CD4-positive, alpha-beta memory T cell (primary cell): ENCODE measurements around the gene CCNY. TPM values are rescaled to one million over a fixed set of nuclear protein-coding genes. Genes with fewer than 3 reads are reported as not detected.

Source experiments
- CTCF ChIA-PET: fragments of 350-600 bp; sonication (Branson Sonifier 250); formaldehyde crosslinking; loops from one replicate; lab custom pipeline; 2021; ENCODE audit warnings: inconsistent platforms; ENCODE audit not compliant: partially characterized antibody; lab: Charles Lee
- POLR2A ChIA-PET: fragments of 350-600 bp; sonication (Branson Sonifier 250); formaldehyde crosslinking; loops from one replicate; lab custom pipeline; 2021; ENCODE audit not compliant: partially characterized antibody; lab: Charles Lee
- DNase-seq, 5 donors: peaks; one replicate each; pipeline versions ENCODE4 v3.0.0 to v3.0.0-alpha.2; 2020 to 2022; ENCODE audit warnings: mixed read lengths in 1 of 5
- H3K27ac ChIP-seq: one replicate; pipeline ENCODE4 v1.7.0; 2013; ENCODE audit warnings: low read depth, low read length
- H3K27me3 ChIP-seq: 2 replicates; pipeline ENCODE4 v1.7.0; 2013; ENCODE audit warnings: mild to moderate bottlenecking, low read length, moderate library complexity; ENCODE audit not compliant: insufficient read depth
- H3K36me3 ChIP-seq: 2 replicates; pipeline ENCODE4 v1.7.0; 2013; ENCODE audit warnings: mild to moderate bottlenecking, low read length, moderate library complexity; ENCODE audit not compliant: insufficient read depth
- H3K4me1 ChIP-seq: 2 replicates; pipeline ENCODE4 v1.7.0; 2013; ENCODE audit warnings: mild to moderate bottlenecking, low read length, moderate library complexity; ENCODE audit not compliant: insufficient read depth
- H3K4me3 ChIP-seq, 2 donors: one replicate each; pipeline ENCODE4 v1.7.0; 2013; ENCODE audit warnings: low read length in 2 of 2, mild to moderate bottlenecking in 1 of 2
- H3K9me3 ChIP-seq, 2 donors: one replicate each; pipeline ENCODE4 v1.7.0; 2013; ENCODE audit warnings: low read length in 2 of 2, control low read depth in 1 of 2; ENCODE audit not compliant: control insufficient read depth in 1 of 2
- H3K27ac Mint-ChIP-seq, 7 donors: one replicate each; pipeline ENCODE4 v1.8.0; 2020 to 2021; ENCODE audit warnings: mixed read lengths in 7 of 7, mild to moderate bottlenecking in 6 of 7, inconsistent platforms in 3 of 7, moderate library complexity in 3 of 7
- H3K27me3 Mint-ChIP-seq, 2 donors: one replicate each; pipeline ENCODE4 v1.8.0; 2020 to 2021; ENCODE audit warnings: mixed read lengths in 2 of 2
- H3K36me3 Mint-ChIP-seq, 2 donors: one replicate each; pipeline ENCODE4 v1.8.0; 2020 to 2021; ENCODE audit warnings: mixed read lengths in 2 of 2, inconsistent platforms in 1 of 2, mild to moderate bottlenecking in 1 of 2
- H3K4me1 Mint-ChIP-seq, 4 donors: one replicate each; pipeline ENCODE4 v1.8.0; 2020 to 2021; ENCODE audit warnings: mixed read lengths in 4 of 4, mild to moderate bottlenecking in 1 of 4
- H3K4me3 Mint-ChIP-seq, 8 donors: one replicate each; pipeline ENCODE4 v1.8.0; 2020 to 2021; ENCODE audit warnings: mixed read lengths in 8 of 8, mild to moderate bottlenecking in 7 of 8, moderate library complexity in 6 of 8, inconsistent platforms in 3 of 8
- H3K9me3 Mint-ChIP-seq, 8 donors: one replicate each; pipeline ENCODE4 v1.8.0; 2020 to 2021; ENCODE audit warnings: mixed read lengths in 8 of 8, mild to moderate bottlenecking in 5 of 8, inconsistent platforms in 3 of 8, moderate library complexity in 1 of 8
- intact Hi-C: fragments of 100-400 bp; cut with micrococcal nuclease; formaldehyde crosslinking; loops from one replicate; pipeline ENCODE4 v1.15.1; 2023
- polyA plus RNA-seq, 2 donors: library from polyadenylated mRNA; unstranded; fragments of 300-500 nt; fragmentation: Illumina TruSeq; gene quantifications; one replicate each; pipeline ENCODE4 v1.2.3, GENCODE V29; 2021
- total RNA-seq, 2 experiments: library from RNA; stranded (reverse); gene quantifications; one replicate each; pipeline ENCODE4 v1.2.3, GENCODE V29; 2021

Gene CCNY
- total and polyA plus RNA-seq, 4 experiments from 2014 or later: 5.6 to 66.7 (median 41.5) TPM

DNA sequence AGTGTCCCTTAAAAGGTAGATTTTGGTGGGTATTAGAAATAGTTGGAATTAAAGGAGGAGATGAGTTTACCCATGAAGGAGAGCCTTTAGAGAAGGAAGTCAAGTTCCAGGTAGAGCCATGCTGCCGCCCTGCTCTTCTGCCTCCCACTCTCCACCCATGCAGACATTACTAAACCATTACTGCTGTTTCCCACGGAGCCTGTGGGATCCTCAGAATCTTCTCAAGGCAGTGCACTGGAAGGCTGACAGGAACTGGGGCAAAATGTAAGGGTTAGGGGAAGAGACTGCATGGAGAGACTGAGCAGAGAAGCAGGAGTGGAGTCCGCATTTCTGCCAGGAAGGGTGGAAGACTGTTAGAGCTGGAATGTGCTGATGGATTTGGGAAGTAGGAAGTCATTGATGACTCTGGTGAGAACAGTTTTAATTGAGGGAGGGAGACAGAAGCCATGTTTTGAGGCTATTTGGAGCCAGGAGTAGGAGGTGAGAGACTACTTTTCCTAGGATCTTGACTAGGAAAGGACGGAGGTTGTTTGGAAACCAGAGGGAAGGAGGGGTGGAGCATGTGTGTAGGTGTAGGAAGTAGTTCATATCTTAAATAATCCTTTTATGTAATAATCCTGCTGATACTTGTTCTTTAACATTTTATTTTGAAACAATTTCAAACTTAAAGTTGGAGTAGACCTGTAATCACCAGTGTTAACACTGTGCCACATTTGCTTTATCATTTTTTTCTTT is 109.0 kb downstream of the CCNY start:
- Mint-ChIP-seq H3K4me1 (peaks cover 46 to 78% (median 67%) of the 10 kb centered on the region in 4 donors), H3K4me3 (peak overlapping the region in 5 of 8 donors; percentile 1 to 66 (median 12))
- intact Hi-C loops: loop anchor here (10.0 kb wide), 2 partner anchors 59 to 321 kb away; partner anchors contain the start of gene CREM

GRCh38 chr10:35446439-35446838 is 110.1 kb downstream of the CCNY start:
- no peaks in the 10 kb centered on the region for H3K36me3 ChIP-seq
- DNase-seq: no peak
- Mint-ChIP-seq H3K27me3 (no peaks in the 10 kb centered on the region), H3K4me3 (peak overlapping the region in 3 of 8 donors; percentile 1 to 65 (median 12)), H3K27ac (peak overlapping the region; percentile 20 to 98 (median 58)), H3K36me3 (peaks cover 24 to 29% of the 10 kb centered on the region in 2 donors), H3K9me3 (peaks cover 0 to 40% (median 35%) of the 10 kb centered on the region in 8 donors), H3K4me1 (peaks cover 57 to 81% (median 71%) of the 10 kb centered on the region in 4 donors)
- ChIA-PET CTCF (interaction anchor here (1.6 kb wide), 1 partner anchor 14 kb away, joined by 4 read pairs; no protein-coding TSS in a partner anchor), POLR2A (no interaction called here)
- no peak overlapping the region for H3K4me3 ChIP-seq
- intact Hi-C loops: loop anchor here (10.0 kb wide), 2 partner anchors 58 to 322 kb away; partner anchors contain the start of gene CREM
- H3K4me1 ChIP-seq: peaks cover 63% of the 10 kb centered on the region
- no peaks in the 10 kb centered on the region for H3K27me3 ChIP-seq
- no peak overlapping the region for H3K27ac ChIP-seq
- peaks cover 0 to 18% of the 10 kb centered on the region in 2 donors for H3K9me3 ChIP-seq

More for the DNA sequence above, 109.0 kb downstream of the CCNY start:
- H3K9me3 Mint-ChIP-seq: peaks cover 0 to 51% (median 45%) of the 10 kb centered on the region in 8 donors
- H3K27ac Mint-ChIP-seq: peak overlapping the region; percentile 15 to 98 (median 84)
- Histone ChIP-seq H3K4me1 (peaks cover 52% of the 10 kb centered on the region), H3K9me3 (peaks cover 0 to 18% of the 10 kb centered on the region in 2 donors), H3K4me3 (no peak overlapping the region), H3K36me3 (no peaks in the 10 kb centered on the region), H3K27ac (no peak overlapping the region), H3K27me3 (no peaks in the 10 kb centered on the region)
- no peak for DNase-seq
- ChIA-PET CTCF (no interaction called here), POLR2A (no interaction called here)
- H3K27me3 Mint-ChIP-seq: no peaks in the 10 kb centered on the region
- peaks cover 35 to 39% of the 10 kb centered on the region in 2 donors for H3K36me3 Mint-ChIP-seq

GRCh38 chr10:35447693-35448407 is 111.5 kb downstream of the CCNY start:
- Mint-ChIP-seq H3K36me3 (peaks cover 14 to 19% of the 10 kb centered on the region in 2 donors), H3K4me1 (peaks cover 61 to 82% (median 68%) of the 10 kb centered on the region in 4 donors), H3K4me3 (peak overlapping the region; percentile 60 to 94 (median 78)), H3K27ac (peak overlapping the region; percentile 93 to 98 (median 97)), H3K27me3 (no peaks in the 10 kb centered on the region), H3K9me3 (peaks cover 0 to 28% (median 24%) of the 10 kb centered on the region in 8 donors)
- H3K4me3 ChIP-seq: no peak overlapping the region
- H3K9me3 ChIP-seq: peaks cover 0 to 14% of the 10 kb centered on the region in 2 donors
- peaks cover 73% of the 10 kb centered on the region for H3K4me1 ChIP-seq
- intact Hi-C loops: loop anchor here (1.0 to 10.0 kb wide), 4 partner anchors 57 to 323 kb away; partner anchors contain the start of genes CCNY and CREM
- no peaks in the 10 kb centered on the region for H3K27me3 ChIP-seq
- POLR2A ChIA-PET: interaction anchor here (0.9 to 1.7 kb wide), 4 partner anchors 9 to 110 kb away, joined by 3 to 8 read pairs (median 4); no protein-coding TSS in a partner anchor
- H3K36me3 ChIP-seq: no peaks in the 10 kb centered on the region
- CTCF ChIA-PET: interaction anchor here (1.1 to 1.6 kb wide), 2 partner anchors 14 to 16 kb away, joined by 3 to 4 read pairs; no protein-coding TSS in a partner anchor
- H3K27ac ChIP-seq: peak overlapping the region; percentile 59
- peak; percentile 56 to 76 (median 67) for DNase-seq

DNA sequence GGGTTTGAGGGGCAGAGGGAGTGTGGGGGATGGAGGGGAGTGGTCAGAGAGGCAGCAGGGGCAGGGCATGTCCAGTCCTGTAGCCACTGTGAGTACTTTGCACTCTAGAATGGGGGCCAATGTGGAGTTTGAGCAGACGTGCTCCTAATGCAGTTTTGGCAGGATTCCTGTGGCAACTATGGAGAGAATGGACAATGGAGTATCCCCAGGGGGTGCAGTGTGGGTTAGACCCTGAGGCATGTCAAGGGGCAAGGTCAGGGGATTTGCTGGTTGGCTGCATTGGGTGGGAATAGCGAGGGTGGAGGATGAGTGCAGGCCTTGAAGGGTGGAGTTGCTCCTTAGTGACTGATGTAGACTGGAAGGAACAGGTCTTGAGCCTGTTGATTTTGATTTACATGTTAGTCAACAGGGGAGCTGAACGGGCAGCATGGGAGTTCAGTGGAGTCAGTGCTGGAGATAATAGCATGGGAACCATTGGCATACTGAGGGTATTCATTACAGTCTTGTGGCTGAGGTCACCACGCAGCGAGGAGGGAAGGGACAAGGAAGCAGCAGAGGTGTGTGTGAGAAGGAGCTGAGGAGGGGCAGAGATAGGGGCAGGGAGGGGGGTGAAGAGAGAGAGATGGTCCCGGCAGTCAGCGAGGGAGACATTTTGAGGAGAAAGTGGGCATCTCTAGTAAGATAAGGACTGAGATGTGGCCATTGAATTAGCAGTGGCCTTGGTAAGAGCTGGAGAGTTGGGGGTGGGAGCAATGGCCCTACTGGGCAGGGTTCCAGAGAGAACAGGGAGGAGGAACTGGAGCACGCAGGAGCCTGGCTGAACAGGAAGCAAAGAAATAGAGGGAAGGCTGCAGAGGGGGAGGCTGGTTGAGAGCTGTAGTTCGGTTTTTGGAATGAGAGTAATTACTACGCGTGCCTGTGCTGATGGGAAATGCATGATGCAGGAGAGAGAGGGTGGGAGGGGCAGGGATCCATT is 112.7 kb downstream of the CCNY start:
- Mint-ChIP-seq H3K4me1 (peaks cover 64 to 92% (median 72%) of the 10 kb centered on the region in 4 donors), H3K4me3 (peak overlapping the region; percentile 43 to 94 (median 71)), H3K27me3 (no peaks in the 10 kb centered on the region), H3K36me3 (peaks cover 8 to 13% of the 10 kb centered on the region in 2 donors), H3K9me3 (peaks cover 0 to 20% (median 15%) of the 10 kb centered on the region in 8 donors), H3K27ac (peak overlapping the region; percentile 93 to 98 (median 97))
- H3K36me3 ChIP-seq: no peaks in the 10 kb centered on the region
- DNase-seq: no peak
- peaks cover 0 to 8% of the 10 kb centered on the region in 2 donors for H3K9me3 ChIP-seq
- POLR2A ChIA-PET: interaction anchor here (0.8 to 1.7 kb wide), 2 partner anchors 10 to 28 kb away, joined by 4 to 8 read pairs; no protein-coding TSS in a partner anchor
- peaks cover 80% of the 10 kb centered on the region for H3K4me1 ChIP-seq
- CTCF ChIA-PET: no interaction called here
- intact Hi-C loops: loop anchor here (10.0 kb wide), 2 partner anchors 56 to 324 kb away; partner anchors contain the start of gene CREM
- H3K4me3 ChIP-seq: no peak overlapping the region
- H3K27ac ChIP-seq: peak overlapping the region; percentile 59
- H3K27me3 ChIP-seq: no peaks in the 10 kb centered on the region

DNA sequence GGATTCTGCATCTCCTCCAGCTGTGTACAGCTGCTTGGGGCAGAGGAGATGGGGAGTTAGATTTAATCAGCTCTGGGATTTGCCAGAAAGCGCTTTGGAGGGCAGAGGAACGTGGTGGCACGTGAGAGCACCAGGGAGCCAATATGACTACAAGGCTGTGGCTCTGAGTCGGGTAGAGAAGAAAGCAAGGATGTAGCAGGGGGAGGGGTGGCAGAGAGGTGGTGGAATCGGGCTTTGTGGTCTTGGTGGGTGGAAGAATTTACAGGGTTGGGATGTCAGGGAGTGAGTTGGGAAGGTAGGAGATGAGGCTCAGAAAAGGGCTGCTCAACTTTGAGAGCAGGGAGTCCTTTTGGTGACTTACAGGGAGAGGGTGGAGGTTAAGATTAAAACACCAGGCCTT is 113.6 kb downstream of the CCNY start:
- Histone ChIP-seq H3K4me3 (no peak overlapping the region), H3K9me3 (no peaks in the 10 kb centered on the region), H3K4me1 (peaks cover 89% of the 10 kb centered on the region), H3K27me3 (no peaks in the 10 kb centered on the region), H3K27ac (no peak overlapping the region), H3K36me3 (no peaks in the 10 kb centered on the region)
- ChIA-PET POLR2A (interaction anchor here (0.8 kb wide), 1 partner anchor 29 kb away, joined by 4 read pairs; no protein-coding TSS in a partner anchor), CTCF (interaction anchor here (1.2 kb wide), 1 partner anchor 12 kb away, joined by 3 read pairs; no protein-coding TSS in a partner anchor)
- no peaks in the 10 kb centered on the region for H3K27me3 Mint-ChIP-seq
- intact Hi-C loops: loop anchor here (10.0 kb wide), 2 partner anchors 55 to 325 kb away; partner anchors contain the start of gene CREM
- peak overlapping the region in 7 of 8 donors; percentile 43 to 94 (median 57) for H3K4me3 Mint-ChIP-seq
- H3K27ac Mint-ChIP-seq: peak overlapping the region; percentile 73 to 98 (median 87)
- peaks cover 65 to 97% (median 74%) of the 10 kb centered on the region in 4 donors for H3K4me1 Mint-ChIP-seq
- no peak for DNase-seq
- peaks cover 5 to 8% of the 10 kb centered on the region in 2 donors for H3K36me3 Mint-ChIP-seq
- peaks cover 0 to 12% (median 5%) of the 10 kb centered on the region in 8 donors for H3K9me3 Mint-ChIP-seq
